ENCODE data around the gene COL6A5. TPM values are rescaled to one million over a fixed set of nuclear protein-coding genes. Genes with fewer than 3 reads are reported as not detected.

COL6A5 gene
- total and polyA plus RNA-seq, 10 of the 15 experiments (the other 5 are each of a cell fraction or from before 2014, with no cell fraction given), result 0.04 to 0.11 TPM; not detected in 8

- ATAC-seq, result no peak
Measured at GRCh38 chr3:130517602-130518001, 172.1 kb downstream of the COL6A5 start.

GRCh38 chr3:130519754-130520153, 174.3 kb downstream of the COL6A5 start:
- in situ Hi-C loops (cut with MboI), result no loop called here

More at GRCh38 chr3:130517602-130518001, 172.1 kb downstream of the COL6A5 start:
- RAD21 ChIA-PET (ENCODE audit: unreplicated experiment), result no interaction called here
- Histone ChIP-seq H3K4me1 (ENCODE audit: control insufficient read depth, insufficient read depth, low read length) (no peaks in the 10 kb centered on the region), H3K9ac (ENCODE audit: control insufficient read depth, insufficient read depth, low read length) (no peak overlapping the region), H3K9me3 (replicated peaks; ENCODE audit: control insufficient read depth, insufficient read depth, low read length) (no peaks in the 10 kb centered on the region), H3K4me3 (no peak overlapping the region), H2AFZ (ENCODE audit: control insufficient read depth, low read depth, low read length) (no peak overlapping the region), H4K20me1 (ENCODE audit: control insufficient read depth, insufficient read depth) (no peaks in the 10 kb centered on the region), H3K27ac (ENCODE audit: control insufficient read depth, insufficient read depth) (no peak overlapping the region), H3K4me2 (ENCODE audit: control insufficient read depth, insufficient read depth) (no peak overlapping the region), H3K36me3 (ENCODE audit: control insufficient read depth in 2 of 2, insufficient read depth in 2 of 2, low read length in 1 of 2) (no peaks in the 10 kb centered on the region), H3K27me3 (replicated peaks in 1 of 2; ENCODE audit: control insufficient read depth in 2 of 2, insufficient read depth in 2 of 2, low read length in 1 of 2) (peaks cover 2 to 8% of the 10 kb centered on the region in 2 experiments; a peak in 3 of 4 replicates), H3K79me2 (ENCODE audit: control insufficient read depth, insufficient read depth, low read length) (no peaks in the 10 kb centered on the region)
- WGBS (ENCODE audit: insufficient coverage, insufficient replicate concordance, low lambda C conversion rate, missing lambda C conversion rate), result 21% methylated on average over 11 of the region's 11 CpGs
- POLR2A ChIA-PET, result no interaction called here
- DNase-seq (ENCODE audit: low read depth, low spot score) (no peak), FAIRE-seq (no peak)
- SMC1A ChIA-PET (ENCODE audit: uncharacterized antibody, unreplicated experiment), result no interaction called here
- in situ Hi-C loops (cut with MboI) (no loop called here), intact Hi-C loops (cut with micrococcal nuclease; ENCODE audit: unreplicated experiment) (no loop called here)
- BruUV-seq (replicated peaks), result no TSS peak
- no peak for TF ChIP-seq STAT1 (conservative IDR thresholded peaks at IDR 0.05)
- no peak for TF ChIP-seq YY1 (IDR thresholded peaks at IDR 0.05; ENCODE audit: low read depth, low read length)
- no peak for TF ChIP-seq MYB (IDR thresholded peaks at IDR 0.05; ENCODE audit: borderline replicate concordance, low read depth, low read length)
- TF ChIP-seq HDAC2 (IDR thresholded peaks at IDR 0.05), result no peak
- TF ChIP-seq NFYA (IDR thresholded peaks at IDR 0.05; ENCODE audit: borderline replicate concordance, low read depth, low read length), result no peak
- CTCF ChIA-PET, result no interaction called here

More at GRCh38 chr3:130519754-130520153, 174.3 kb downstream of the COL6A5 start:
- no peaks in the 10 kb centered on the region for H3K9me3 ChIP-seq (replicated peaks; ENCODE audit: control insufficient read depth, insufficient read depth, low read length)
- no peaks in the 10 kb centered on the region for H4K20me1 ChIP-seq (ENCODE audit: control insufficient read depth, insufficient read depth)
- no peaks in the 10 kb centered on the region for H3K36me3 ChIP-seq (ENCODE audit: control insufficient read depth in 2 of 2, insufficient read depth in 2 of 2, low read length in 1 of 2)
- TF ChIP-seq, protein P1, sequence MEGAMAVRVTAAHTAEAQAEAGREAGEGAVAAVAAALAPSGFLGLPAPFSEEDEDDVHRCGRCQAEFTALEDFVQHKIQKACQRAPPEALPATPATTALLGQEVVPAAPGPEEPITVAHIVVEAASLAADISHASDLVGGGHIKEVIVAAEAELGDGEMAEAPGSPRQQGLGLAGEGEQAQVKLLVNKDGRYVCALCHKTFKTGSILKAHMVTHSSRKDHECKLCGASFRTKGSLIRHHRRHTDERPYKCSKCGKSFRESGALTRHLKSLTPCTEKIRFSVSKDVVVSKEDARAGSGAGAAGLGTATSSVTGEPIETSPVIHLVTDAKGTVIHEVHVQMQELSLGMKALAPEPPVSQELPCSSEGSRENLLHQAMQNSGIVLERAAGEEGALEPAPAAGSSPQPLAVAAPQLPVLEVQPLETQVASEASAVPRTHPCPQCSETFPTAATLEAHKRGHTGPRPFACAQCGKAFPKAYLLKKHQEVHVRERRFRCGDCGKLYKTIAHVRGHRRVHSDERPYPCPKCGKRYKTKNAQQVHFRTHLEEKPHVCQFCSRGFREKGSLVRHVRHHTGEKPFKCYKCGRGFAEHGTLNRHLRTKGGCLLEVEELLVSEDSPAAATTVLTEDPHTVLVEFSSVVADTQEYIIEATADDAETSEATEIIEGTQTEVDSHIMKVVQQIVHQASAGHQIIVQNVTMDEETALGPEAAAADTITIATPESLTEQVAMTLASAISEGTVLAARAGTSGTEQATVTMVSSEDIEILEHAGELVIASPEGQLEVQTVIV (IDR thresholded peaks at IDR 0.05; ENCODE audit: borderline replicate concordance, partially characterized antibody), result no peak
- TF ChIP-seq TCF7 (IDR thresholded peaks at IDR 0.05; ENCODE audit: borderline replicate concordance) (no peak), SUPT20H (IDR thresholded peaks at IDR 0.05; ENCODE audit: borderline replicate concordance, control insufficient read depth, low read depth, low read length) (no peak), NR2C1 (IDR thresholded peaks at IDR 0.05) (no peak), BCLAF1 (IDR thresholded peaks at IDR 0.05) (no peak), SPI1 (IDR thresholded peaks at IDR 0.05; ENCODE audit: borderline replicate concordance, insufficient read depth, low read depth, low read length) (no peak), NFIC (IDR thresholded peaks at IDR 0.05; ENCODE audit: low read depth, low read length) (no peak)
- no peak overlapping the region for H3K4me3 ChIP-seq
- H3K27ac ChIP-seq (ENCODE audit: control insufficient read depth, insufficient read depth), result no peak overlapping the region
- FAIRE-seq (no peak), ATAC-seq (no peak), DNase-seq (ENCODE audit: low read depth, low spot score) (no peak)
- H3K9ac ChIP-seq (ENCODE audit: control insufficient read depth, insufficient read depth, low read length), result no peak overlapping the region
- peaks cover 2 to 8% of the 10 kb centered on the region in 2 experiments; a peak in 3 of 4 replicates for H3K27me3 ChIP-seq (replicated peaks in 1 of 2; ENCODE audit: control insufficient read depth in 2 of 2, insufficient read depth in 2 of 2, low read length in 1 of 2)
- ChIA-PET SMC1A (ENCODE audit: uncharacterized antibody, unreplicated experiment) (no interaction called here), CTCF (no interaction called here), RAD21 (ENCODE audit: unreplicated experiment) (no interaction called here), POLR2A (no interaction called here)
- H2AFZ ChIP-seq (ENCODE audit: control insufficient read depth, low read depth, low read length), result no peak overlapping the region
- no peak overlapping the region for H3K4me2 ChIP-seq (ENCODE audit: control insufficient read depth, insufficient read depth)
- intact Hi-C loops (cut with micrococcal nuclease; ENCODE audit: unreplicated experiment), result no loop called here
- WGBS (ENCODE audit: insufficient coverage, insufficient replicate concordance, low lambda C conversion rate, missing lambda C conversion rate), result 63% methylated on average over 4 of the region's 4 CpGs
- no TSS peak for BruUV-seq (replicated peaks)
- no peaks in the 10 kb centered on the region for H3K79me2 ChIP-seq (ENCODE audit: control insufficient read depth, insufficient read depth, low read length)
- no peaks in the 10 kb centered on the region for H3K4me1 ChIP-seq (ENCODE audit: control insufficient read depth, insufficient read depth, low read length)

Data from GM12878 (cell line).